ENCODE data around the gene BMP7.
"Not testable (repeated sequence)": the region's sequence is repeated elsewhere in the genome, so short reads cannot be mapped to it uniquely, and the experiment has no call there.

BMP7 gene

GRCh38 chr20:57287901-57288300, 21.5 kb upstream of the BMP7 start:
- DNase-seq (ENCODE audit: low spot score): no peak
- TF ChIP-seq, protein P1, sequence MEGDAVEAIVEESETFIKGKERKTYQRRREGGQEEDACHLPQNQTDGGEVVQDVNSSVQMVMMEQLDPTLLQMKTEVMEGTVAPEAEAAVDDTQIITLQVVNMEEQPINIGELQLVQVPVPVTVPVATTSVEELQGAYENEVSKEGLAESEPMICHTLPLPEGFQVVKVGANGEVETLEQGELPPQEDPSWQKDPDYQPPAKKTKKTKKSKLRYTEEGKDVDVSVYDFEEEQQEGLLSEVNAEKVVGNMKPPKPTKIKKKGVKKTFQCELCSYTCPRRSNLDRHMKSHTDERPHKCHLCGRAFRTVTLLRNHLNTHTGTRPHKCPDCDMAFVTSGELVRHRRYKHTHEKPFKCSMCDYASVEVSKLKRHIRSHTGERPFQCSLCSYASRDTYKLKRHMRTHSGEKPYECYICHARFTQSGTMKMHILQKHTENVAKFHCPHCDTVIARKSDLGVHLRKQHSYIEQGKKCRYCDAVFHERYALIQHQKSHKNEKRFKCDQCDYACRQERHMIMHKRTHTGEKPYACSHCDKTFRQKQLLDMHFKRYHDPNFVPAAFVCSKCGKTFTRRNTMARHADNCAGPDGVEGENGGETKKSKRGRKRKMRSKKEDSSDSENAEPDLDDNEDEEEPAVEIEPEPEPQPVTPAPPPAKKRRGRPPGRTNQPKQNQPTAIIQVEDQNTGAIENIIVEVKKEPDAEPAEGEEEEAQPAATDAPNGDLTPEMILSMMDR (IDR thresholded peaks at IDR 0.05; ENCODE audit: extremely low read depth, missing control alignments): no peak

DNA sequence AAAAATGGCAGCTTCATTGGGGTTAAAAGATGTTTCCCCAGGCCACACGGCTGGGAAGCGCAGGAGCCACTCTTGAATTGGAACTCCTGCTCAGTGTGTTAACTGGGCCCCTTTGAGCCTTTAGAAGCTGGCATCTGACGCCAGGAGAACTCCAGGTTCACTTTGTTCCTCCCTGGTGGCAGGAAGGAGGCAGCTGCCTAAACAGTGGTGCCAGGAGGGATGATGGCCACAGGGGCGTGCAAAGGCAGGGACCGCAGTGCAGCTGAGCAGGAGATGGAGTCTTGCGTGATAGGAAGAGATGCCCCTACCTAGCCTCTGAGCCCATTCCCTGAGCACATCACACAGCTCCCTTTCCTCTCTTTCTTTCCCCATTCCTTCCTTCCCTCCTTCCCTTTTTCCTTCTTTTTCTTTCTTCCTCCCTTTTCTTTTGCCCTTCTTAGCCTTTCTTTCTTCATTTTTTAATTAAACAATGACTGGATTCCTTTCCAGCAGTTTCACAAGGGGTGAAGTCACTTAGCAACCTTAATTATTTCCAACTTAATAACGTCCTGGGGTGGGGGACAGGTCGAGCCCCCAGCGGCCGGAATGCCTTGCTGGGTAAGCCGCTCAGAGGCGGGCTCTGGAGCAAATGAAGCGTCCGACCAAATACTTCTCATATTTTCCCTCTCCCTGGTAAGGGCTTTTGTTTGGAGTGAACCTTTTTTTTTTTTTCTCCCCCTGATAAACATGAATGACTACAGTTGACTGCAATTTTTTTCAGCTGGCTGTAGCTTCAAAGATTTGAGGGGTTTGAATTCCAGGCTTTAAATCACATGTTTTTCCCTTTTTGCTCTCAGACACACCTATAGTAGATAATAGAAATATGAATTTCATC, 20.8 kb upstream of the BMP7 start:
- no peak for DNase-seq (ENCODE audit: low spot score)
- TF ChIP-seq, protein P1 (IDR thresholded peaks at IDR 0.05; ENCODE audit: extremely low read depth, missing control alignments): no peak

DNA sequence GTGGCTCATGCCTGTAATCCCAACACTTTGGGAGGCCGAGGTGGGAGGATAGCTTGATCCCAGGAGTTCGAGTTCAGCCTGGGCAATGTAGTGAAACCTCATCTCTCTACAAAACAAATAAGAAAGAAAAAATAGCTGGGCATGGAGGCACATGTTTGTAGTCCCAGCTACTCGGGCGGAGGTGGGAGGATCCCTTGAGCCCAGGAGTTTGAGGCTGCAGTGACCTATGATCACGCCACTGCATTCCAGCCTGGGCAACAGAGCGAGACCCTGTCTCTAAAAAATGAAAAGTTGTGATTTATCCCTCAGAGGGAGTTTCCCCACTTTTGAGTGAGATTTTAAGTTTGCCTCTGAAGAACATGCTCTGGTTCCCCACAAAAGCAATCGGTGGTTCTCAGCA, 17.4 kb upstream of the BMP7 start:
- TF ChIP-seq, protein P1 (IDR thresholded peaks at IDR 0.05; ENCODE audit: extremely low read depth, missing control alignments): no peak
- no peak for DNase-seq (ENCODE audit: low spot score)

GRCh38 chr20:57282670-57283361, 16.4 kb upstream of the BMP7 start:
- DNase-seq (ENCODE audit: low spot score): no peak
- TF ChIP-seq, protein P1 (IDR thresholded peaks at IDR 0.05; ENCODE audit: extremely low read depth, missing control alignments): no peak

DNA sequence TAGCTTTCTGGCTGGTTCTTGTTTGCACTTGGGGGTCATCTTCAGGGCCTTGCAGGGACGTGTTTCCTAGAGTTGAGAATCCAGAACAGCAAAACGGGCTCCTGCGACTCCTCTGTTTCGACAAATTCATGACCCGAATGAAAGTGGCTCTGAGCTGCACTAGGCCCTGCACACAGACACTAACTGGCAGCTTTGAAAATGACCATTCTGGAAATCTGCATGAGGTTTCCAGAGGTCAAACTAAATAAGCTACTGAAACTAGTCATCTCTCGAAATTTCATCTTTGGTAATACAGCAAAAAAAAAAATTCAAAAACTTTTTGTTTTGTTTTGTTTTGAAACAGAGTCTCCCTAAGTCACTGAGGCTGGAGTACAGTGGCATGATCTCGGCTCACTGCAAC, 15.5 kb upstream of the BMP7 start:
- TF ChIP-seq, protein P1 (IDR thresholded peaks at IDR 0.05; ENCODE audit: extremely low read depth, missing control alignments): no peak

DNA sequence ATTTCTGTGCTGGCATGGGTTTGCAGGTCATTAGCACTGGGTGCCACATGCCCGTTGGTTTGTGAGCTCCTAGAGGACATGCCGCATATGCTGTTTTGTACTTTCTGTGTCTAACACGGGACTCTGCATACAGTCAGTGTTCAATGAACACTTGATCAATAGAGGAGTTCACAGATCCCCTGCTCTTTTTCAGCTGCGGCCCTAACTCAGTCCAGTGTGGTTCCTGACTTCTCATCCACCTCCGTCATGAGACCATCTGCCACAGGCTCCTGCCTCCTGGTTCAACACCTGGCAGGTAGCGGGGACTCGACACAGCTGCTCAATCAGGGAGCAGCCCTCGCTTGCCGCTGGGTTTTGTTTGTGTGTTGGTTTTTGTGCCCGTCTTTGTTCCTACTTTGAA, 13.8 kb upstream of the BMP7 start:
- TF ChIP-seq, protein P1 (IDR thresholded peaks at IDR 0.05; ENCODE audit: extremely low read depth, missing control alignments): no peak
- no peak for DNase-seq (ENCODE audit: low spot score)

More for the DNA sequence above, 15.5 kb upstream of the BMP7 start:
- no peak for DNase-seq (ENCODE audit: low spot score)

- not testable (repeated sequence) for DNase-seq (ENCODE audit: low spot score)
These were observed 13.1 kb upstream of the BMP7 start for GRCh38 chr20:57279548-57279947.

All from GM20000 (cell line).